HL-60 (cell line): Measurements from ENCODE around the gene ADD3.
"Not testable (repeated sequence)": the region's sequence is repeated elsewhere in the genome, so short reads cannot be mapped to it uniquely, and the experiment has no call there.

Source experiments
- DNase-seq, 2 experiments: peaks; one replicate each; pipeline ENCODE4 v3.0.0-alpha.2; 2010 to 2020; ENCODE audit warnings: low read depth in 1 of 2, low spot score in 1 of 2
- H3K27ac ChIP-seq: fragments of 250-450 bp; sonication (Bioruptor Pico); replicated peaks from 2 replicates; pipeline ENCODE4 v1.5.1; 2020; ENCODE audit warnings: mild to moderate bottlenecking, moderate library complexity
- H3K27me3 ChIP-seq: fragments of 250-450 bp; sonication (Bioruptor Pico); 2 replicates; pipeline ENCODE4 v1.5.1; 2021; ENCODE audit warnings: mild to moderate bottlenecking, moderate library complexity; ENCODE audit not compliant: insufficient read depth, poor library complexity, severe bottlenecking
- H3K4me3 ChIP-seq: replicated peaks from 2 replicates; pipeline ENCODE4 v1.5.1; 2011; ENCODE audit warnings: mild to moderate bottlenecking, control low read depth, low read length; ENCODE audit not compliant: insufficient read depth
- CTCF ChIP-seq: IDR thresholded peaks from one replicate; pipeline ENCODE4 v1.5.1; 2011; ENCODE audit warnings: low read length, control low read depth, inconsistent platforms; ENCODE audit not compliant: insufficient read depth
- GABPA ChIP-seq: IDR thresholded peaks from 2 replicates; pipeline ENCODE4 v1.6.1; 2012; ENCODE audit warnings: low read depth
- POLR2AphosphoS5 ChIP-seq: IDR thresholded peaks from 2 replicates; pipeline ENCODE4 v1.6.1; 2012; ENCODE audit warnings: low read depth
- REST ChIP-seq: IDR thresholded peaks from 2 replicates; pipeline ENCODE4 v1.6.1; 2012; ENCODE audit warnings: low read depth; ENCODE audit not compliant: insufficient replicate concordance
- SPI1 ChIP-seq: IDR thresholded peaks from 2 replicates; pipeline ENCODE4 v1.6.1; 2012; ENCODE audit warnings: low read depth, mild to moderate bottlenecking, borderline replicate concordance

The ADD3 gene

GRCh38 chr10:109982123-109982522, 25.7 kb upstream of the ADD3 start:
- TF ChIP-seq SPI1 (no peak), REST (no peak), POLR2AphosphoS5 (no peak), CTCF (no peak), GABPA (no peak)
- Histone ChIP-seq H3K27ac (no peak overlapping the region), H3K4me3 (no peak overlapping the region), H3K27me3 (no peaks in the 10 kb centered on the region)
- no peak for DNase-seq

GRCh38 chr10:109982812-109983211, 25.0 kb upstream of the ADD3 start:
- Histone ChIP-seq H3K27me3 (no peaks in the 10 kb centered on the region), H3K27ac (no peak overlapping the region), H3K4me3 (no peak overlapping the region)
- DNase-seq = no peak
- no peak for TF ChIP-seq GABPA
- TF ChIP-seq CTCF = no peak
- TF ChIP-seq POLR2AphosphoS5 = no peak
- no peak for TF ChIP-seq SPI1
- no peak for TF ChIP-seq REST

- TF ChIP-seq CTCF = no peak
- no peak for TF ChIP-seq SPI1
- no peak overlapping the region for H3K4me3 ChIP-seq
- H3K27ac ChIP-seq = no peak overlapping the region
- DNase-seq = no peak
- H3K27me3 ChIP-seq = no peaks in the 10 kb centered on the region
Observed at GRCh38 chr10:109984013-109984412, 23.8 kb upstream of the ADD3 start.

GRCh38 chr10:109985768-109986167, 22.0 kb upstream of the ADD3 start:
- H3K4me3 ChIP-seq, H3K27ac ChIP-seq, H3K27me3 ChIP-seq, DNase-seq: not testable (repeated sequence)
